Neural cell (in vitro differentiated cells): ENCODE measurements around the gene FTCD. TPM values are rescaled to one million over a fixed set of nuclear protein-coding genes. Genes with fewer than 3 reads are reported as not detected.

Experiments
- H2AFZ ChIP-seq: fragments of 200-600, 300-800 bp; sonication (generic), shearing (Covaris generic); 2 replicates; pipeline ENCODE4 v1.6.0; 2014; ENCODE audit warnings: low read depth, mild to moderate bottlenecking, antibody characterized with exemption, low read length, moderate library complexity
- H3F3A ChIP-seq: fragments of 200-600 bp; shearing (Covaris generic); 2 replicates; pipeline ENCODE4 v1.6.1; 2016; ENCODE audit warnings: mild to moderate bottlenecking, moderate library complexity, mixed read lengths, antibody characterized with exemption, low read length; ENCODE audit not compliant: insufficient read depth, poor library complexity, severe bottlenecking
- H3K27ac ChIP-seq: fragments of 200-600, 300-800 bp; sonication (generic), shearing (Covaris generic); 2 replicates; pipeline ENCODE4 v1.5.1; 2014; ENCODE audit warnings: mild to moderate bottlenecking, low read length, moderate library complexity
- H3K27me3 ChIP-seq: fragments of 300-800, 200-600 bp; sonication (generic), shearing (Covaris generic); 2 replicates; pipeline ENCODE4 v1.6.0; 2014; ENCODE audit warnings: mild to moderate bottlenecking, low read depth, low read length, moderate library complexity; ENCODE audit not compliant: insufficient read depth
- H3K36me3 ChIP-seq: fragments of 300-800, 200-600 bp; sonication (generic), shearing (Covaris generic); 2 replicates; pipeline ENCODE4 v1.5.1; 2014; ENCODE audit warnings: mild to moderate bottlenecking, antibody characterized with exemption, low read length, moderate library complexity; ENCODE audit not compliant: insufficient read depth
- H3K4me2 ChIP-seq: fragments of 300-800, 200-600 bp; sonication (generic), shearing (Covaris generic); 2 replicates; pipeline ENCODE4 v1.6.0; 2014; ENCODE audit warnings: mild to moderate bottlenecking, low read length
- H3K4me3 ChIP-seq: fragments of 300-800, 200-600 bp; sonication (generic), shearing (Covaris generic); 2 replicates; pipeline ENCODE4 v1.5.1; 2014; ENCODE audit warnings: mild to moderate bottlenecking, low read length, moderate library complexity
- H3K79me2 ChIP-seq: fragments of 200-600 bp; shearing (Covaris generic); replicated peaks from 2 replicates; pipeline ENCODE4 v1.6.0; 2014; ENCODE audit warnings: mild to moderate bottlenecking, low read length, moderate library complexity; ENCODE audit not compliant: insufficient read depth
- H3K9ac ChIP-seq: fragments of 300-800, 200-600 bp; sonication (generic), shearing (Covaris generic); 2 replicates; pipeline ENCODE4 v1.6.1; 2016; ENCODE audit warnings: mild to moderate bottlenecking, low read length, mixed read lengths
- H3K9me2 ChIP-seq: fragments of 200-600 bp; shearing (Covaris generic); 2 replicates; pipeline ENCODE4 v1.6.1; 2016; ENCODE audit warnings: mild to moderate bottlenecking, low read length, mixed read lengths; ENCODE audit not compliant: insufficient read depth
- H3K9me3 ChIP-seq: fragments of 200-600, 300-800 bp; sonication (generic), shearing (Covaris generic); 2 replicates; pipeline ENCODE4 v1.6.1; 2016; ENCODE audit warnings: mild to moderate bottlenecking, mixed run types, low read length, moderate library complexity, mixed read lengths
- H4K20me1 ChIP-seq: fragments of 200-600 bp; shearing (Covaris generic); 2 replicates; pipeline ENCODE4 v1.6.1; 2016; ENCODE audit warnings: mild to moderate bottlenecking, mixed run types; ENCODE audit not compliant: insufficient read depth
- EP300 ChIP-seq: fragments of 450-650 bp; conservative IDR thresholded peaks from 2 replicates; pipeline ENCODE4 v1.6.1; 2014; ENCODE audit warnings: antibody characterized with exemption, mild to moderate bottlenecking, moderate library complexity; ENCODE audit not compliant: poor library complexity, severe bottlenecking
- EZH2 ChIP-seq: fragments of 200-600, 300-800 bp; shearing (Covaris generic), sonication (generic); IDR thresholded peaks from 2 replicates; pipeline ENCODE4 v1.6.1; 2014; ENCODE audit warnings: antibody characterized with exemption, low read length, borderline replicate concordance, mild to moderate bottlenecking; ENCODE audit not compliant: insufficient read depth, poor library complexity, severe bottlenecking
- MXI1 ChIP-seq: fragments of 450-650 bp; conservative IDR thresholded peaks from 2 replicates; pipeline ENCODE4 v1.6.1; 2014; ENCODE audit warnings: antibody characterized with exemption, mild to moderate bottlenecking; ENCODE audit not compliant: poor library complexity, severe bottlenecking
- POLR2AphosphoS5 ChIP-seq: IDR thresholded peaks from 2 replicates; pipeline ENCODE4 v1.6.1; 2012
- RAD21 ChIP-seq: fragments of 450-650 bp; conservative IDR thresholded peaks from 2 replicates; pipeline ENCODE4 v1.6.1; 2014; ENCODE audit warnings: antibody characterized with exemption, mild to moderate bottlenecking, moderate library complexity
- SMC3 ChIP-seq: fragments of 450-650 bp; conservative IDR thresholded peaks from 2 replicates; pipeline ENCODE4 v1.6.1; 2014; ENCODE audit warnings: antibody characterized with exemption, mild to moderate bottlenecking, moderate library complexity; ENCODE audit not compliant: poor library complexity
- TAF1 ChIP-seq: IDR thresholded peaks from 2 replicates; pipeline ENCODE4 v1.6.1; 2012; ENCODE audit warnings: low read depth
- polyA plus RNA-seq: library from polyadenylated mRNA; depleted of rRNA; stranded (reverse); fragments of >200 nt; gene quantifications from 2 replicates; pipeline ENCODE4 v1.2.3, GENCODE V29; 2014
- TF ChIP-seq, protein P1 (sequence below): fragments of 450-650 bp; IDR thresholded peaks from 2 replicates; pipeline ENCODE4 v1.5.1; 2014; ENCODE audit warnings: antibody characterized with exemption, mild to moderate bottlenecking, moderate library complexity; ENCODE audit not compliant: poor library complexity, severe bottlenecking
- TF ChIP-seq, protein P2 (sequence below): IDR thresholded peaks from 2 replicates; pipeline ENCODE4 v1.6.1; 2012; ENCODE audit warnings: borderline replicate concordance

Gene FTCD
- polyA plus RNA-seq, 1 donor from 2014 or later = 2.0 TPM

DNA sequence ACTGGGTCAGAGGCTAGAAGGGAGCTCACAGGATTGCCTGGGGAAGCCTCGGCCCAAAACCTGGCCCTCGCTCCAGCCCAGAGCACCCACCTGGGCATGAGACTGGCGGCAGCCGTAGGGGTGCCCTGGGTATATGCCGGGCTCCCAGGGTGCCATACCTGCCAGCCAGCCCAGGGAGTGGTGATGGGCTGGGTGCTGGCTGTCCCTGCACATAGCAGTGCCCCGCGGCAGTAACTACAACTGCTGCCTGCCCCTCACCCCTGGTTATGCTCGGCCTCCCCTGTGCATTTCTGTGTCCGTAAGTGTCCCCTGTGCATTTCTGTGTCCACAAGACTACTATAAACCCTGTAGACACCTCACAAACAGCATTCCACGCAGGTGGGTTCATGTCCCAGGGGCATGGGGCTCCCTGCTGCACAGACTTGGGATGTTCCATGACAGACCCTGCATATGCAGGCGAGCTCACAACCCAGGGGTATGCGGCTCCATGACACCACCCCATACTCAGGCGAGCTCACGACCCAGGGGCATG is 34.6 kb upstream of the FTCD start:
- H3K27me3 ChIP-seq = no peaks in the 10 kb centered on the region
- H3F3A ChIP-seq = no peaks in the 10 kb centered on the region
- no peak overlapping the region for H2AFZ ChIP-seq
- H3K4me2 ChIP-seq = no peak overlapping the region
- H3K36me3 ChIP-seq = no peaks in the 10 kb centered on the region
- H4K20me1 ChIP-seq = no peaks in the 10 kb centered on the region
- no peaks in the 10 kb centered on the region for H3K9me3 ChIP-seq
- no peaks in the 10 kb centered on the region for H3K9me2 ChIP-seq
- H3K9ac ChIP-seq = no peak overlapping the region
- H3K4me3 ChIP-seq = no peak overlapping the region
- TF ChIP-seq POLR2AphosphoS5 (no peak), TAF1 (no peak), EP300 (no peak), RAD21 (no peak), EZH2 (no peak), MXI1 (no peak), SMC3 (no peak)
- TF ChIP-seq, protein P1, sequence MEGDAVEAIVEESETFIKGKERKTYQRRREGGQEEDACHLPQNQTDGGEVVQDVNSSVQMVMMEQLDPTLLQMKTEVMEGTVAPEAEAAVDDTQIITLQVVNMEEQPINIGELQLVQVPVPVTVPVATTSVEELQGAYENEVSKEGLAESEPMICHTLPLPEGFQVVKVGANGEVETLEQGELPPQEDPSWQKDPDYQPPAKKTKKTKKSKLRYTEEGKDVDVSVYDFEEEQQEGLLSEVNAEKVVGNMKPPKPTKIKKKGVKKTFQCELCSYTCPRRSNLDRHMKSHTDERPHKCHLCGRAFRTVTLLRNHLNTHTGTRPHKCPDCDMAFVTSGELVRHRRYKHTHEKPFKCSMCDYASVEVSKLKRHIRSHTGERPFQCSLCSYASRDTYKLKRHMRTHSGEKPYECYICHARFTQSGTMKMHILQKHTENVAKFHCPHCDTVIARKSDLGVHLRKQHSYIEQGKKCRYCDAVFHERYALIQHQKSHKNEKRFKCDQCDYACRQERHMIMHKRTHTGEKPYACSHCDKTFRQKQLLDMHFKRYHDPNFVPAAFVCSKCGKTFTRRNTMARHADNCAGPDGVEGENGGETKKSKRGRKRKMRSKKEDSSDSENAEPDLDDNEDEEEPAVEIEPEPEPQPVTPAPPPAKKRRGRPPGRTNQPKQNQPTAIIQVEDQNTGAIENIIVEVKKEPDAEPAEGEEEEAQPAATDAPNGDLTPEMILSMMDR = no peak
- TF ChIP-seq, protein P2, sequence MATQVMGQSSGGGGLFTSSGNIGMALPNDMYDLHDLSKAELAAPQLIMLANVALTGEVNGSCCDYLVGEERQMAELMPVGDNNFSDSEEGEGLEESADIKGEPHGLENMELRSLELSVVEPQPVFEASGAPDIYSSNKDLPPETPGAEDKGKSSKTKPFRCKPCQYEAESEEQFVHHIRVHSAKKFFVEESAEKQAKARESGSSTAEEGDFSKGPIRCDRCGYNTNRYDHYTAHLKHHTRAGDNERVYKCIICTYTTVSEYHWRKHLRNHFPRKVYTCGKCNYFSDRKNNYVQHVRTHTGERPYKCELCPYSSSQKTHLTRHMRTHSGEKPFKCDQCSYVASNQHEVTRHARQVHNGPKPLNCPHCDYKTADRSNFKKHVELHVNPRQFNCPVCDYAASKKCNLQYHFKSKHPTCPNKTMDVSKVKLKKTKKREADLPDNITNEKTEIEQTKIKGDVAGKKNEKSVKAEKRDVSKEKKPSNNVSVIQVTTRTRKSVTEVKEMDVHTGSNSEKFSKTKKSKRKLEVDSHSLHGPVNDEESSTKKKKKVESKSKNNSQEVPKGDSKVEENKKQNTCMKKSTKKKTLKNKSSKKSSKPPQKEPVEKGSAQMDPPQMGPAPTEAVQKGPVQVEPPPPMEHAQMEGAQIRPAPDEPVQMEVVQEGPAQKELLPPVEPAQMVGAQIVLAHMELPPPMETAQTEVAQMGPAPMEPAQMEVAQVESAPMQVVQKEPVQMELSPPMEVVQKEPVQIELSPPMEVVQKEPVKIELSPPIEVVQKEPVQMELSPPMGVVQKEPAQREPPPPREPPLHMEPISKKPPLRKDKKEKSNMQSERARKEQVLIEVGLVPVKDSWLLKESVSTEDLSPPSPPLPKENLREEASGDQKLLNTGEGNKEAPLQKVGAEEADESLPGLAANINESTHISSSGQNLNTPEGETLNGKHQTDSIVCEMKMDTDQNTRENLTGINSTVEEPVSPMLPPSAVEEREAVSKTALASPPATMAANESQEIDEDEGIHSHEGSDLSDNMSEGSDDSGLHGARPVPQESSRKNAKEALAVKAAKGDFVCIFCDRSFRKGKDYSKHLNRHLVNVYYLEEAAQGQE = no peak
- no peaks in the 10 kb centered on the region for H3K79me2 ChIP-seq
- no peak overlapping the region for H3K27ac ChIP-seq

DNA sequence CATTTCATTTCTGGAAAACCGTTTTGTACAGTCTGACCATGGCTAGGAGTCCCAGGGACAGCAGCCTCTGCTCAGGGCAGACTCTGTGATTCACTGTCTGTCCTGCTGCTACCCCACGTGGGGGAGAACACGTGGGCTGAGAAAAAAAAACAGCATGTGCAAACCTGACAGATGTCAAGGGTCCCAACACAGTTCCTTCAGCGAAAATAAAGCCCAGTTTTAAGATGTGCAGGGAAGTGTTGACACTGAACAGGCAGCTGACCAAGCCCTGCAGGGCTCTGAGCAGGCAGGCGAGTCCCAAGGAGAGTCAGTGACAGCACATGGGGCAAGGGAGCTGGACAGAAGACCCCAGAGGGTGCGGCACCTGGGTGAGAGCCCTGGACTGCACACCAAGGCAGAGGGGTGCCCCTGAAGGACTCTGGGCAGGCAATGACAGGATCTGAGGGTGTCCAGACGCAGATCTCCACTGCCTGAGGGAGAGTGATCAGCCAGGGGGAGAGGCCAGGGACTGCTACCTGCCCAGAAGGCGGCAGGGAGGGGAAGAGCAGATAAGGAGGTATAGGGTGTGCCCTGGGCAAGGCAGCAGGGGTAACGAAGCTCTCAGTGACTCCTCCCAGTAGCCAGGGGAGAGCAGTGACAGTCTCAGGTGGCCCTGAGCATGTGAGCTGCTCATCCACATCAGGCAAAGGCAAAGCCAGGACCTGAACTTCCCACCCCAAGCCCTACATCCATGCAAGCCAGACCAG is 34.0 kb upstream of the FTCD start:
- TF ChIP-seq EZH2 = no peak
- TF ChIP-seq RAD21 = no peak
- TF ChIP-seq SMC3 = no peak
- no peak for TF ChIP-seq MXI1
- TF ChIP-seq TAF1 = no peak
- TF ChIP-seq, protein P1 = no peak
- no peak for TF ChIP-seq POLR2AphosphoS5
- no peak for TF ChIP-seq EP300
- TF ChIP-seq, protein P2 = no peak
- Histone ChIP-seq H3K9me3 (no peaks in the 10 kb centered on the region), H3F3A (no peaks in the 10 kb centered on the region), H3K9ac (no peak overlapping the region), H4K20me1 (no peaks in the 10 kb centered on the region), H3K27ac (no peak overlapping the region), H3K27me3 (no peaks in the 10 kb centered on the region), H3K9me2 (no peaks in the 10 kb centered on the region), H3K4me3 (no peak overlapping the region), H2AFZ (no peak overlapping the region), H3K79me2 (no peaks in the 10 kb centered on the region), H3K36me3 (no peaks in the 10 kb centered on the region), H3K4me2 (no peak overlapping the region)
